GM18498 (cell line): ENCODE data around the gene ACTN3.
"Not testable (repeated sequence)": the region's sequence is repeated elsewhere in the genome, so short reads cannot be mapped to it uniquely, and the experiment has no call there.

ENCODE experiments used
- ATAC-seq: cut with Tn5 transposase; IDR thresholded peaks from one replicate; pipeline ENCODE4 v1.9.1; 2021; ENCODE audit warnings: mild to moderate bottlenecking, moderate library complexity; ENCODE audit not compliant: unreplicated experiment

ACTN3 gene

GRCh38 chr11:66546368-66546965 is at the start of gene ACTN3:
Gene ACTN3, plus strand, starts transcription at chr11:66546903. Its CDS starts 35 bp downstream, at chr11:66546938.
- ATAC-seq, result no peak

GRCh38 chr11:66497206-66497605 is 49.5 kb upstream of the ACTN3 start:
- ATAC-seq, result no peak

DNA sequence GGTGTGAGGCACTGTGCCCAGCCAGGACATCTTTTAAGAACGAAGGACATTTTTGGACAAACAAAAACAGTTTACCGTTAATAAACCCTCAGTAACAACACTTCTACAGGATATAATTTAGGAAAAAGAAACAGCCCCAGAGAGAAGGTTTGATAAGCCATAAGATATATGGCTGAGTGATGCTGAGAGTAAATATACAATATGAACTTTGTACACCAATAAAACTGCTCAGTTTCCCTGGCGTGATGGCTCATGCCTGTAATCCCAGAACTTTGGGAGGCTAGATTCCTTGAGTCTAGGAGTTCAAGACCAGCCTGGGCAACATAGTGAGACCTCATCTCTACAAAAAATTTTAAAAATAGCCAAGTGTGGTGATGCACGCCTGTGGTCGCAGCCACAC is 48.2 kb upstream of the ACTN3 start:
- no peak for ATAC-seq

DNA sequence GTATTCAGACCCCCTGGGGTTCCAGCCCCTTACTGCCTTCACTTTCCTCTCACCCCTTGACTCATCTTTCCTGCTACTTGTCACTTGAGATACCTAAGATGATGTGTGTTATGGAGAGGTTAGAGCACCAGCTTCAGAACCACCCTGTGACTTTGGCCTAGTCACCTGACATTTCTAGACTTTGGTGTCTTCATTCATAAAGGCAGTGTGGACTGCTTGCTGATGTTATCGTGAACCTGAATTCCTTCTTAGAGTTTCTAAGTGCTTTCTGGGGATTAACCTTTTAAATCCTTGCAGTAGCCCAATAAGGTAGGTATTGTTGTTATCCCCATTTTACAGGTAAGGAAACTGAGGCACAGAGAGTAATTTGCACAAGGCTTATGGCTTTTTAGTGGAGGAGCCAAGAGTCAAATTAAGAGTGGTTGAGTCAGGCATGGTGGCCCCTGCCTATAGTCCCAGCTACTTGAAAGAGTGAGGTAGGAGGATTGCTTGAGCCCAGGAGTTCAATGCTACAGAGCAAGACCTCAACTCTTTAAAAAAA is 41.4 kb upstream of the ACTN3 start:
- ATAC-seq, result no peak

DNA sequence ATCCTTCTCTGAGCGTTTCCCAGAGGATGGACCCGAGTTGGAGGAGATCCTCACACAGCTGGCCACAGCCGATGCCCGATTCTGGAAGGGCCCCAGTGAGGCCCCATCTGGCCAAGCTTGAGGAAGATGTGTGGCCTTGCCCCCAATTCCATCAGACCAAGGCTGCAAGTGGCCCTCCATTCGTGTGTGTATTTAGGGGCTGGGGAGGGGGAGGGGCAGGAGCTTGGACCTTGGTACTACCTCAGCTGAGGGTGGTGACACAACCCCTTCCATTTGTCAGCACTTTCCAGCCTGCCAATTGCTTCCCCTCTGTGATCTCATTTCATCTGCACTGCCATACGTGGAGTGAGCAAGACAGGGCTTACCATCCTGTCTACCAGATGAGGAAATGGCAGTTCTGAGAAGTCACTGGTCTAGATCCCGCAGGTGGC is 37.6 kb upstream of the ACTN3 start:
- no peak for ATAC-seq

DNA sequence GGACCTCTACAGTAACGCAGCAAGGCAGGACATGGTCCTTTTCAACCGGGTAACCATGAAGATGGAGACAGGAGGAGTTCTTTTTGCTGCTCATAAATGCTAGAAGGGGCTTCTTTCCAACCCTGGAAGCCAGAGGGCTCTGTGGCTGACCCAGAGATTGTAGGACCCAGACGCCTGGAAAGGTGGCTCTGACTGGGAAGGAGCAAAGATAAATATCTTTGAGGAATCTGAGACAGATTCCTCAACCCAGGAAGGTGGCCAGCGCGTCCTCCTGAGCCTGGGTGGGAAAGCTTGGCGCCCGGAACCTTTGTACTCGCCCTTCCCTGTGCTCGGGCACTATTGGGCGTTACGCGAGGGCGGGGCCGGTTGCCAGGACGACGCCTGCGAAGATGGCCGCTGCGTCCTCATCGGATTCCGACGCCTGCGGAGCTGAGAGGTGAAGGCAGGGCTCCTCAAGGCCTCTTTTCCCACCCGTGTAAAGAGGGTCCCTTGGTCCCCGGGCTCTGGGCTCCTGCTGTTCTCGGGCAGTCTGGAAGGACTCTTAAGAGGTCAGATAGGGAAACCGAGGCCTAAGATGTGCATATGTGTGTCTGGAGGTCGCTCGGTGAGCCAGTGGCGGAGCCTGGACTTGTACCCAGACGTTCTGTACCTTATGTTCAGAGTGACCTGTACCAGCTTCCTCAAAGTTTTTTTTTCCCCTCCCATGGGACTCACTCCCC is 36.3 kb upstream of the ACTN3 start, which contains the start of gene BBS1:
BBS1 (plus strand) TSS at position 365 of the 719 bp plus-strand sequence; CDS start at position 390, 25 bp downstream.
- peak; percentile 93 for ATAC-seq

DNA sequence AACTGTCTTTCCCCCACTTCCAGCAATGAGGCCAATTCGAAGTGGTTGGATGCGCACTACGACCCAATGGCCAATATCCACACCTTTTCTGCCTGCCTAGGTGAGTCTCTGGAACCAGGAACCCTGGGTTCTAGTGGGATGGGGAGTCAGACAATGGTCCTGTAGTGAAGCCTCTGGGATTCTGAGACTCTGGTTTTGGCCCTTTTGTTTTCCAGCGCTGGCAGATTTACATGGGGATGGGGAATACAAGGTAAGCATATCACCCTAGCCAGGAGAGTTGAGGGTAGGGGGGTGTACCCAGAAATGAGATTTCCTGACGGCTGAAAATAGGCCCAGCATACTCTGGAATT is 35.7 kb upstream of the ACTN3 start:
- no peak for ATAC-seq

DNA sequence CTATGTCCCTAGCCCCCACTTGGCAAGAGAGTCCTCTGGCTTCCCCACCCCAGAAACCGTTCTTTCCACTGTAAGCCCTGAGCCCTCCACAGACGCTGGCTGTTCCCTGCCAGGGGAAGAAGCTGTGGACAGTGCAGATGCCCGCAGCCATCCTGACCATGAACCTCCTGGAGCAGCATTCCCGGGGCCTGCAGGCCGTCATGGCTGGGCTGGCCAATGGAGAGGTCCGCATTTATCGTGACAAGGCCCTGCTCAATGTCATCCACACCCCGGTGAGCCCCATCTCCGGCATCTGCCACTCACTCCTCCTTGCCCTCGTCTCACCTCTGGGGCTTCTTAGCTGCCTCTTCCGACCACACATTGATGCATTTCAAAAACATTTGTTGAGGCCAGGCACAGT is 23.1 kb upstream of the ACTN3 start:
- ATAC-seq, result no peak

- no peak for ATAC-seq
These were observed 22.2 kb upstream of the ACTN3 start for GRCh38 chr11:66524304-66525040.

DNA sequence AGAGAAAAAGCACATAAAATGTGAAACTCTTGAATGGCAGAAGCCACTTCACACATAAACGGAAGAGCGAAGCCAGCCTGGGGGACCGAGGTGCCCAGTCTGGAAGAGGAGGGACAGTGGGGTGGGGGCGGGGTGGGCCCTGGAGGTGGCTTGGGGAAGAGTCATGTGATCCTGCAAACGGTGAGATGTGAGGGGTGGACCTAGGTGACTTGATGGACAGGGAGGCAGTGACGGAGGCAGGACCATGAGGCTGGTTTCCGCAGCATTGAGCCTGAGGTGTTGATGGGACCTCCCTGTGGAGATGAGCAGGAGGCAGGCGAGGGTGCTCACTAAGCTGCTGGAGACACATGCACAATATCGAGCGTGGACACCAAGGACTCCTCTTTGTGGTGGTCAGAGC is 17.6 kb upstream of the ACTN3 start:
- ATAC-seq, result no peak

DNA sequence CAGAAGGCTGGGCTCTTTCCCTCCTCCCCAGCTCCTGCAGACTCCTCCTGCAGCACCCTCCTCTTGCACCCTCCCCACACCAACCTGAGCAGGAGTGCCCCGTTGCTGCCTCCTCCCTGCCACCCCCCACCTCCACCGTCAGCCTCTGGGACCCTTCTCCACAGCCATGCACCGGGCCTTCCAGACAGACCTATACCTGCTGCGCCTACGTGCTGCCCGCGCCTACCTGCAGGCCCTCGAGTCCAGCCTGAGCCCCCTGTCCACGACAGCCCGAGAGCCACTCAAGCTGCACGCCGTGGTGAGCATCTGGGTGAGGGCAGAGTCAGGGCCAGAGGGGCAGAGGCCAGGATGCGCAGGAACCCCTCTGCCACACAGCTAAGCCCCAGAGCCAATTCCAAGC is 17.0 kb upstream of the ACTN3 start:
- ATAC-seq, result no peak

DNA sequence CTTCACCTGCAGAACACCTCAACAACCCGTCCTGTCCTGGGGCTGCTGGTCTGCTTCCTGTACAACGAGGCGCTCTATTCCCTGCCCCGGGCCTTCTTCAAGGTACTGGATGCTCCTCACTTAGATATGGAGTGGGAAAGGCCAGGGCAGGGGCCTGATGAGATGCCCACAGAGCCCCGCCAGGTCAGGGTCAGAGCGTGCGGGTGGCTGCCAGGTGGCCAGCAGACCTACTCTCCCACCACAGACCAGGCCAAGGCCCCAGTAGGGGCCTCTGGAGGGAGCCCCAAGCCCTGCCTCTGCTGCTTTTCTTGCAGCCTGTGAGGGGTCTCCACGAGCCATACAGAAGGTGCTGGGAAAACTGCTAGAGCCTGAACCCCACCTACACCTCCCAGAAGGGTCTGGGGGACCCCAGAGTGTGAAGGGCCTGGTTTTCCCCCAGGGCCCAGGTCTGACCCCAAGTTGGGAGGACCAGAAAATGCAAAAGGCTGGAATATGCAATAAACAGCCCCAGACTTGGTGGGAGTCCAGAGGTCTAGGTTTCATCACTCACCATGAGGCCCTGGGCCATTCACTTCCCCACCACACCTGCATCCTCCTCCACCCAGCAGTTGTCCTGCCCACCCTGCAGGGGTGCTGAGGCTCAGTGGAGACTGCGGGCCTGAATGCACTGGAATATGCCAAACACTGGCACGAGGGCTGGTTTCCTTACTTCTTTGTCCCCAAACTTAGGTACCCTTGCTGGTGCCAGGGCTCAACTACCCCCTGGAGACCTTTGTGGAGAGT is 15.6 kb upstream of the ACTN3 start:
- ATAC-seq, result no peak

DNA sequence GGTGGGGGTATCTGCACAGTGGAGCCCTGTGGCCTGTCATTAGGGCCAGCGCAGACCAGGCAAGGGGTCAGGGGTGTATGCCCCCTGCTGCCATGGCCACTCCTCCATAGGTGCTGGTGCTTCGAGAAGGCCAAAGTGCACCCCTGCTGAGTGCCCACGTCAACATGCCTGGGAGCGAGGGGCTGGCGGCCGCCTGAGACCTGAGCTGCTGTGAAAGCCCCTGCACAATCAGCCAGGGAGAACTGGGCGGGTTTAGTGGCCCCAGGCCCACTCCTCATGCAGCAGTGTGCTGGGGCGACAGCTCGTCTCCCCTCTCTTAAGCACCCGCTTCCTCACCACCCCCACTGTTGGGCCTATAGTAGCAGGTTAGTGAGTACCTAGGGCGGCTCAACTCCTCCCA is 14.9 kb upstream of the ACTN3 start:
- no peak for ATAC-seq

GRCh38 chr11:66532784-66533183 is 13.9 kb upstream of the ACTN3 start:
- ATAC-seq, result no peak

DNA sequence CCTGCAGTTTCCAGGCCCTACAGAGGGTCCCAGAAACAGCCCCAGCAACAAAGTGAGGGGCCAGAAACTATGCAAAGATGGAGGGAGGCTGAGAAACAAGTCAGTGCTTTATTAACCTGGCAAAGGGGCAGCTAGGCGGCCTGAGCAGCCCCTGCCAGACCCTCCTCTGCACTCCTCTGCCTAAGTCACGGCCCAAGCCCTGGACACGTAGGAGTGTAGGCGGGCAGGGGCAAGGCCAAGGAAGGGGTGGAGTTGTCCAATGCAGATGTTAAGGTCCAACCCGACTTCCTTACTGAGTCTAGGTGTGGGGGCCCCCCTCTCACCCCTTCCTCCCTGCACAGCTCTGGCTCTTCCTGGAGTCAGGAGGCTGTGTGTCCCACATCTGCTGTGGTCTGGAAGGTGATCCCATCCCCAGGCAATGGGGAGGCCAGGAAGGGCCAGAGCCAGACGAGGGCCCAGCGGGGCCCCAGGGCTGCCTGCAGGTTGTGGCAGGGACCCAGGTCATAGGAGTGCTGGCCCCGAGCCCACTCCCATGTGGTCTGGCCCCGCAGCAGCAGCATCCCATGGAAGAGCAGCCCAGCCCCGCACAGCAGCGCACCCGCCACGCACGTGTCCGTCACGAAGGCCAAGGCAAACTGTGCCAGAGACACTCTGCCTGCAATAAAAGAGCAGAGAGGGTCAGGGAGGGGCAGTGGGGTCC is 7.4 kb upstream of the ACTN3 start:
- no peak for ATAC-seq

DNA sequence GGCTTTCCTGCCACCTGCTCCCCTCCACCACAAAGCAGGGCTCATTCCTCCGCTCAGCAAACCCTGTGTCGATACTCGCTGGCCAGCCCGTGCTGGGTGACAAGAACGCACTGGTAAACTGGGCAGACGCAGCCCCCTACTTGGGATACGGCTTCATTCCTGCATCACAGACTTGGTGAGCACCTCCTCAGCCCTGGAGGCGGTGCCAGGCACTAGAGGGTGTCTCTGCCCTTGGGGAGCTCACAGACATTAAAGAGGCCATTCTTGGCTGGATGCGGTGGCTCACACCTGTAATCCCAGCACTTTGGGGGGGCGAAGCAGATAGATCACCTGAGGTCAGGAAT is 6.9 kb upstream of the ACTN3 start:
- no peak for ATAC-seq

DNA sequence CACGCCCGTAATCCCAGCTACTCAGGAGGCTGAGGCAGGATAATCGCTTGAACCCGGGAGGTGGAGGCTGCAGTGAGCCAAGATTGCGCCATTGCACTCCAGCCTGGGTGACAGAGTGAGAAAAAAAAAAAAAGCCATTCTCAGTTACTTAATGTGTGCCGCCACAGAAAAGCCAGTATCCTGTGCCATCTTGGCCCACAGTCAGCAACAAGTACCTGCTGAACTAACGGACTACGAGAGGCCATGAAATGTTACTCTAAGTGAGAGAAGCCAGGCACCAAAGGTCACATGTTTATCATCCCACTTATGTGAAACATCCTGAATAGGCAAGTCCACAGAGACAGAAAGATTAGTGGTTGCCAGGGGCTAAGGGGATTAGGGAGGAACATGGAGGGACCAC is 6.1 kb upstream of the ACTN3 start:
- not testable (repeated sequence) for ATAC-seq

DNA sequence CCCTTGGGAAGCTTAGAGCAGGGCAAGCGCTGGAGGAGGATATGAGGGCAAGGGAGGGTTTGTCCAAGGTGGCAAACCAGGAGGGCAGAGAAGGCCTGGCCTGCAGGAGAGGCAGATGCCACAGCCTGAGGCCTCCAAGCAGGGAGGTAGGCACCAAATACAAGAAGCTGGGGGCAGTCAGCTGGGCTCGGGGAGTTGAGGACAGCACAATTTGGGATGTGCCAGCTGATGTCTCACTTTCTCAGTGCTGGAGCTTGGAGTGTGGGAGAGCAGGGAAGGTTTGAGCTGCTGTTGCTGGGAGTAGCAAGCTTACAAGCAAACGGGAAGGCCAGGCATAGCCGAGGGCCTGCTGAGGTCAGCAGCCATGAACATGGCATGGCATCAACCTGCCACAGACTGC is 4.8 kb upstream of the ACTN3 start:
- ATAC-seq, result no peak

DNA sequence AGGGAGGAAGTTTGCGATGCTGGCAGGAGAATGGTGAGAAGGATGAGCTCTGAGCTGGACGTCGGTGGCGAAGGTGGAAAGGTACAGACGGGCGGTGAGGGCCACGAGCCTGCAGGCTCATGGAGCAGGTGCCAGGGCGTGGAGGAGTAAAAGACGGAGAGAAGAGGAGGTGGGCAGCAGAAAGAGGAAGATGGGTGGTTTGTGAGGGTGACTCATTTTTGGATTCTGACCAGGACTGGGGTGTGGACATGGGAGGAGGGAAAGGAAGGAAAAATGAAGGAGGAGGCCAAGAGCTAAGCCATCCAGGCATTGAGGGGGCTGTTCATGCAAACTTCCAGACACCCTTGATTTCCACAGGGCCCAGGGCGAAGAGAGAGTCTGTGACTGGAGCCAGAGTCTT is 4.3 kb upstream of the ACTN3 start:
- no peak for ATAC-seq

DNA sequence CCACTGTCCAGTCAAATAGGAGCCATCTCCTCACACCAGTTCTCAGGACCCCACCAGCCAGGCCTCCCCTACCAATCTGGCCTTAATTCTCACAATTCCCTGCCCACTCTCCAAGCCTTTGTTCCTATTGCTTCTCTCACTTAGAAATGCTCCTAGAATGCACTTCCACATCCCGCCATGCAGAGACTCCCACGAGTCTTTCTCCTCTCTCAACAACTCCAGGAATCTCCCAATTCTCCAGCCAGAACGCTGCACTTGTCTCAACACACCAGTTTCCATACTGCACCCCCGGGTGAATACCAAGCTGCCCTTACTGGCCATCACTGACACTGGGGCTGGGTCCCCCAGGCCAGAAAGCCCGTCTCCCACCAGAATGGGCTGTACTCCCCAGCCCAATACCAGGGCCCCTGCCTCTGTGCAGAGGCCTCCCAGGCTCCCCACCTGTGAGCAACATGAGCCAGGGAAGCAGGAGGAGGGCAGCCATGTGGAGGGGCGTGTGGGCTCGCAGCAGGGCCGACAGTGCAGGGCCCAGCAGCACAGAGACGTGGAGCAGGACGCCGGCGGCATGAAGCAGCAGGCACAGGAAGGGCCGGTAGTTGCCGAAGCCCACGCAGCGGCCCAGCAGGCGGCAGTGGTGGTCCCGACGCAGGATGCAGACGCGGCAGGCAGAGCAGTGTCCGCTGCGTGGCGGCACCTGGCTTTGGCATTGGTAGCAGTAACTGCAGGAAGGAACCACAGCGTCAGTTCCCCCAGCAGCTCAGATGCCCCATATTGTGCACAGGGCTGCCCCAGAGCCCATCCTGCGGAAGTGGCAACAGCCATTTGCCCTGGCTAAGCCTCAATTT is 3.2 kb upstream of the ACTN3 start:
- no peak for ATAC-seq
